Ovary (tissue), 3 donors: ENCODE measurements around the gene ISCU.

Experiments
- EP300 ChIP-seq: sonication (generic); formaldehyde crosslinking; IDR thresholded peaks from one replicate; pipeline ENCODE4 v1.6.1; 2017; ENCODE audit warnings: antibody characterized with exemption
- TF ChIP-seq, protein P1 (sequence below), 3 donors: fragments of 450-650 bp in 2 of 3; fragments of 200-600 bp in 1 of 3; IDR thresholded peaks; one replicate each; pipeline versions ENCODE4 v1.5.1 to v1.8.0; 2016 to 2022; ENCODE audit warnings: antibody characterized with exemption in 3 of 3, mild to moderate bottlenecking in 1 of 3
- donor health status: DM: no; HTN: no; CAD: no.

DNA sequence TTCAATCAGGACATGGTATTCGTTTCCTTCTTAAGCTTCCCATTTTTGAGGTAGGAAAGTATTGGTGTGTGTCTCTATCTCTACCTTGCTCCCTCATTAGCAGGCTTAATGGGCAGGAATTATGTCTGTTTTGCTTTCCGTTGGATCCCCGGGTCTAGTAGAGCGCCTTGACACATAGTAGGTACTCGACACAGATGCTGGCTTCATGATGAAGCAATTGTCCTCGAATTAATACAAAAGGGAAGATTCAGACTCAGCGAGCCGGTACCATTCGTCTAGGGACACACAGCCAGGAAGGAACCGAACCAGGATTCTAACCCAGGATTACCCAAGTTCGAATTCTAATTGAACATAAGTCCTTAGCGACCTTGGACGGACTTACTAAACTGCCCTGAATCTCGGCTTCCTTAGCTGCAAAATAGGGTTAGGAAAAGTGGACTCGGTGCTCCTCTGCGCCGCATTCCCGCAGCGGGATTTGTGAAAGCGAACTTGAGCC lies 496 bp upstream of the ISCU start:
- TF ChIP-seq, protein P1, sequence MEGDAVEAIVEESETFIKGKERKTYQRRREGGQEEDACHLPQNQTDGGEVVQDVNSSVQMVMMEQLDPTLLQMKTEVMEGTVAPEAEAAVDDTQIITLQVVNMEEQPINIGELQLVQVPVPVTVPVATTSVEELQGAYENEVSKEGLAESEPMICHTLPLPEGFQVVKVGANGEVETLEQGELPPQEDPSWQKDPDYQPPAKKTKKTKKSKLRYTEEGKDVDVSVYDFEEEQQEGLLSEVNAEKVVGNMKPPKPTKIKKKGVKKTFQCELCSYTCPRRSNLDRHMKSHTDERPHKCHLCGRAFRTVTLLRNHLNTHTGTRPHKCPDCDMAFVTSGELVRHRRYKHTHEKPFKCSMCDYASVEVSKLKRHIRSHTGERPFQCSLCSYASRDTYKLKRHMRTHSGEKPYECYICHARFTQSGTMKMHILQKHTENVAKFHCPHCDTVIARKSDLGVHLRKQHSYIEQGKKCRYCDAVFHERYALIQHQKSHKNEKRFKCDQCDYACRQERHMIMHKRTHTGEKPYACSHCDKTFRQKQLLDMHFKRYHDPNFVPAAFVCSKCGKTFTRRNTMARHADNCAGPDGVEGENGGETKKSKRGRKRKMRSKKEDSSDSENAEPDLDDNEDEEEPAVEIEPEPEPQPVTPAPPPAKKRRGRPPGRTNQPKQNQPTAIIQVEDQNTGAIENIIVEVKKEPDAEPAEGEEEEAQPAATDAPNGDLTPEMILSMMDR (IDR thresholded peaks at IDR 0.05): no peak
- no peak for TF ChIP-seq EP300
